CD4-positive, CD25-positive, alpha-beta regulatory T cell (primary cell): ENCODE data around the gene F12. TPM values are rescaled to one million over a fixed set of nuclear protein-coding genes. Genes with fewer than 3 reads are reported as not detected.
"Not testable (repeated sequence)": the region's sequence is repeated elsewhere in the genome, so short reads cannot be mapped to it uniquely, and the experiment has no call there.

ENCODE experiments used
- ATAC-seq, 2 donors: fragments of 150-1000 bp; cut with Tn5 transposase; one replicate each; pipeline ENCODE4 v1.10.0; 2021; ENCODE audit warnings: low read depth in 2 of 2, moderate number of reproducible peaks in 2 of 2, moderate library complexity in 1 of 2
- DNase-seq, 3 donors: peaks; one replicate each; pipeline versions ENCODE4 v3.0.0 to v3.0.0-alpha.2; 2012 to 2022; ENCODE audit warnings: mixed read lengths in 1 of 3
- H3K27ac ChIP-seq: one replicate; pipeline ENCODE4 v1.7.0; 2013; ENCODE audit warnings: mild to moderate bottlenecking, low read length; ENCODE audit not compliant: insufficient read depth, poor library complexity, severe bottlenecking
- H3K27me3 ChIP-seq: one replicate; pipeline ENCODE4 v1.7.0; 2013; ENCODE audit warnings: low read length; ENCODE audit not compliant: control insufficient read depth, insufficient read depth
- H3K36me3 ChIP-seq: one replicate; pipeline ENCODE4 v1.7.0; 2013; ENCODE audit warnings: mild to moderate bottlenecking, low read length, moderate library complexity; ENCODE audit not compliant: control insufficient read depth, insufficient read depth
- H3K4me1 ChIP-seq: 2 replicates; pipeline ENCODE4 v1.7.0; 2013; ENCODE audit warnings: mild to moderate bottlenecking, low read length; ENCODE audit not compliant: insufficient read depth, control insufficient read depth, poor library complexity, severe bottlenecking
- H3K4me3 ChIP-seq: one replicate; pipeline ENCODE4 v1.7.0; 2013; ENCODE audit warnings: low read depth, mild to moderate bottlenecking, low read length, moderate library complexity
- H3K9me3 ChIP-seq, 2 experiments: 1 replicate in 1 of 2; 2 replicates in 1 of 2; pipeline ENCODE4 v1.7.0; 2013; ENCODE audit warnings: low read length in 2 of 2, mild to moderate bottlenecking in 1 of 2, moderate library complexity in 1 of 2; ENCODE audit not compliant: control insufficient read depth in 2 of 2
- H3K27ac Mint-ChIP-seq, 3 donors: one replicate each; pipeline ENCODE4 v1.8.0; 2020 to 2022; ENCODE audit warnings: mild to moderate bottlenecking in 3 of 3, mixed read lengths in 3 of 3, moderate library complexity in 2 of 3
- H3K27me3 Mint-ChIP-seq: one replicate; pipeline ENCODE4 v1.8.0; 2022; ENCODE audit warnings: mild to moderate bottlenecking, mixed read lengths
- H3K36me3 Mint-ChIP-seq: one replicate; pipeline ENCODE4 v1.8.0; 2020; ENCODE audit warnings: mixed read lengths
- H3K4me1 Mint-ChIP-seq, 4 donors: one replicate each; pipeline ENCODE4 v1.8.0; 2020 to 2022; ENCODE audit warnings: mixed read lengths in 4 of 4, mild to moderate bottlenecking in 1 of 4
- H3K4me3 Mint-ChIP-seq, 4 donors: one replicate each; pipeline ENCODE4 v1.8.0; 2020 to 2022; ENCODE audit warnings: mild to moderate bottlenecking in 4 of 4, mixed read lengths in 4 of 4, moderate library complexity in 3 of 4
- H3K9me3 Mint-ChIP-seq, 7 donors: one replicate each; pipeline ENCODE4 v1.8.0; 2020 to 2022; ENCODE audit warnings: mixed read lengths in 7 of 7, mild to moderate bottlenecking in 3 of 7, moderate library complexity in 2 of 7
- polyA plus RNA-seq, 4 donors: library from polyadenylated mRNA; unstranded; fragments of 300-500 nt; fragmentation: Illumina TruSeq; gene quantifications; one replicate each; pipeline ENCODE4 v1.2.3, GENCODE V29; 2021
- total RNA-seq: library from RNA; stranded (reverse); gene quantifications from one replicate; pipeline ENCODE4 v1.2.3, GENCODE V29; 2022

The F12 gene
- total and polyA plus RNA-seq, 5 donors from 2014 or later: 0.16 to 0.94 (median 0.27) TPM; not detected in 1

DNA sequence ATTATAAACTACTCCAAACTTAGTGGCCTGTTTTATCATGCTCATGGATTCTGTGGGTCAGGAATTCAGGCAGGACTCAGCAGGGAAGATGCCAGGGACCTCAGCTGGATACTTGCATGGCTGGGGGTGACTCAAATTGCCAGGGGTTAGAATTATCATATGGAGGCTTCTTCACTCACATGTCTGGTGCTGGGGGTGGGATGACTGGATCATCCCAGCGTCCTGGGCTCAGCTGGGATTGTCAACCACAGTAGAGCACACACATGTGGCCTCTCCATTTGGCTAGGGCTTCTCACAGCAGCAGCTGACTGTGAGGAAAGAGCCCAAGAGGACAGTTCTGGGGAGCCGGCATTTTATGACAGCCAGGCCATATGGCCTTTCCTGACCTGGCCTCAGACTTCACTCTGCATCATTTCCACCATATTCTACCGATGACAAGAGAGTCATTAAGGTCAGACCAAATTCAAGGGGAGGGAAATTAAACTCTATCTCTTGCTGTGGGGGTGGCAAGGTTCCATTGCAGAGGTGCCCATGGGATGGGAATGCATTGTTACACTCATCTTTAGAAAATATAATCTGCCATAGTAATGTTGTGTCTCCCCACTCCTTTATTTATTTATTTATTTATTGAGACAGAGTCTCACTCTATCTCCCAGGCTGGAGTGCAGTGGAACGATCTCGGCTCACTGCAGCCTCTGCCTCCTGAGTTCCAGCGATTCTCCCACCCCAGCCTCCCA, 11.9 kb upstream of the F12 start:
- no peaks in the 10 kb centered on the region for H3K9me3 ChIP-seq
- H3K36me3 Mint-ChIP-seq: no peaks in the 10 kb centered on the region
- H3K27me3 ChIP-seq: no peaks in the 10 kb centered on the region
- H3K4me1 ChIP-seq: peaks cover 15% of the 10 kb centered on the region
- H3K36me3 ChIP-seq: no peaks in the 10 kb centered on the region
- peaks cover 7 to 29% (median 17%) of the 10 kb centered on the region in 4 donors for H3K4me1 Mint-ChIP-seq
- H3K27me3 Mint-ChIP-seq: peaks cover 2% of the 10 kb centered on the region
- no peak for DNase-seq
- H3K27ac Mint-ChIP-seq: peak overlapping the region in 1 of 3 donors; percentile 52
- no peak overlapping the region for H3K4me3 Mint-ChIP-seq
- no peak for ATAC-seq
- H3K4me3 ChIP-seq: no peak overlapping the region
- H3K9me3 Mint-ChIP-seq: no peaks in the 10 kb centered on the region
- H3K27ac ChIP-seq: no peak overlapping the region

DNA sequence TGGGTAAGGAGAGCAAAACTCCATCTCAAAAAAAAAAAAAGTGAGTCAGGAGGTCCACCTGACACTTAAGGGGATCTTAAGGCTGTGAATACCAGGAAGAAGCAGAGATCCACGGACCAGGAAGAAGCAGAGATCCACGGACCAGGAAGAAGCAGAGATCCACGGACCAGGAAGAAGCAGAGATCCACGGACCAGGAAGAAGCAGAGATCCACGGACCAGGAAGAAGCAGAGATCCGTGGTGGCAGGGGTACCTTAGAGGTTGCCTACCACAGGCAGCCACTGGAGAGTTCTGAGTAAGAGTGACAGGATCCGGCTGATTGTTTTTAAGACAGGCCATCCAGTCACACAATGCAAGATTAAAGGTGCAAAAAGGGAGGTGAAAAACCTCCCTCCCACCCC, 11.1 kb upstream of the F12 start:
- not testable (repeated sequence) for H3K27ac ChIP-seq, H3K27ac Mint-ChIP-seq, DNase-seq, H3K4me1 ChIP-seq, H3K4me3 ChIP-seq, H3K9me3 ChIP-seq, H3K9me3 Mint-ChIP-seq, H3K27me3 ChIP-seq, H3K36me3 ChIP-seq, ATAC-seq, H3K27me3 Mint-ChIP-seq, H3K36me3 Mint-ChIP-seq, H3K4me3 Mint-ChIP-seq
- peaks cover 6 to 24% (median 14%) of the 10 kb centered on the region in 4 donors for H3K4me1 Mint-ChIP-seq

- Mint-ChIP-seq H3K9me3 (no peaks in the 10 kb centered on the region), H3K4me1 (peaks cover 0 to 22% (median 9%) of the 10 kb centered on the region in 4 donors), H3K27me3 (no peaks in the 10 kb centered on the region), H3K27ac (no peak overlapping the region), H3K4me3 (no peak overlapping the region), H3K36me3 (no peaks in the 10 kb centered on the region)
- Histone ChIP-seq H3K27ac (no peak overlapping the region), H3K27me3 (no peaks in the 10 kb centered on the region), H3K36me3 (no peaks in the 10 kb centered on the region), H3K4me1 (no peaks in the 10 kb centered on the region), H3K4me3 (no peak overlapping the region), H3K9me3 (no peaks in the 10 kb centered on the region)
- DNase-seq (no peak), ATAC-seq (no peak)
These were observed 9.7 kb upstream of the F12 start for GRCh38 chr5:177419046-177419445.

DNA sequence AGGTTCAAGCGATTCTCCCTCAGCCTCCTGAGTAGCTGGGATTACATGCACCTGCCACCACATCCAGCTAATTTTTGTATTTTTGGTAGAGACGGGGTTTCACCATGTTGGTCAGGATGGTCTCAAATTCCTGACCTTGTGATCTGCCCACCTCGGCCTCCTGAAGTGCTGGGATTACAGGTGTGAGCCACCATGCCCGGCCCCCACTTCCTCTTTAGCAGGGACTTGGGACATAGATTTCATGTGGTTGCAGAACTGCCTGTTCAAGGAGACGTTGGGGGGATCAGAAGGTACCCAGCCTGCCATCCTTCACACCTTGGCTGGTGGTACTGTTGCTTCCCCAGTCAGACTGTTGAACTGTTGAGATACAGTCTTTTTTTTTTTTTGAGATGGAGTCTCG, 7.7 kb upstream of the F12 start:
- not testable (repeated sequence) for H3K4me3 ChIP-seq, H3K9me3 Mint-ChIP-seq, H3K27ac Mint-ChIP-seq, ATAC-seq, DNase-seq, H3K36me3 ChIP-seq, H3K27me3 Mint-ChIP-seq, H3K27ac ChIP-seq, H3K27me3 ChIP-seq, H3K4me3 Mint-ChIP-seq, H3K36me3 Mint-ChIP-seq, H3K9me3 ChIP-seq
- H3K4me1 ChIP-seq: peaks cover 11% of the 10 kb centered on the region
- H3K4me1 Mint-ChIP-seq: peaks cover 0 to 36% (median 20%) of the 10 kb centered on the region in 4 donors

- DNase-seq (no peak), ATAC-seq (no peak)
- H3K27ac Mint-ChIP-seq: no peak overlapping the region
- peaks cover 14% of the 10 kb centered on the region for H3K4me1 ChIP-seq
- H3K4me3 ChIP-seq: no peak overlapping the region
- H3K4me3 Mint-ChIP-seq: no peak overlapping the region
- no peak overlapping the region for H3K27ac ChIP-seq
- H3K9me3 Mint-ChIP-seq: no peaks in the 10 kb centered on the region
- no peaks in the 10 kb centered on the region for H3K36me3 ChIP-seq
- peaks cover 0 to 48% (median 28%) of the 10 kb centered on the region in 4 donors for H3K4me1 Mint-ChIP-seq
- no peaks in the 10 kb centered on the region for H3K27me3 ChIP-seq
- H3K27me3 Mint-ChIP-seq: no peaks in the 10 kb centered on the region
- H3K36me3 Mint-ChIP-seq: no peaks in the 10 kb centered on the region
- H3K9me3 ChIP-seq: no peaks in the 10 kb centered on the region
These were observed 5.1 kb upstream of the F12 start for GRCh38 chr5:177414481-177414880.

DNA sequence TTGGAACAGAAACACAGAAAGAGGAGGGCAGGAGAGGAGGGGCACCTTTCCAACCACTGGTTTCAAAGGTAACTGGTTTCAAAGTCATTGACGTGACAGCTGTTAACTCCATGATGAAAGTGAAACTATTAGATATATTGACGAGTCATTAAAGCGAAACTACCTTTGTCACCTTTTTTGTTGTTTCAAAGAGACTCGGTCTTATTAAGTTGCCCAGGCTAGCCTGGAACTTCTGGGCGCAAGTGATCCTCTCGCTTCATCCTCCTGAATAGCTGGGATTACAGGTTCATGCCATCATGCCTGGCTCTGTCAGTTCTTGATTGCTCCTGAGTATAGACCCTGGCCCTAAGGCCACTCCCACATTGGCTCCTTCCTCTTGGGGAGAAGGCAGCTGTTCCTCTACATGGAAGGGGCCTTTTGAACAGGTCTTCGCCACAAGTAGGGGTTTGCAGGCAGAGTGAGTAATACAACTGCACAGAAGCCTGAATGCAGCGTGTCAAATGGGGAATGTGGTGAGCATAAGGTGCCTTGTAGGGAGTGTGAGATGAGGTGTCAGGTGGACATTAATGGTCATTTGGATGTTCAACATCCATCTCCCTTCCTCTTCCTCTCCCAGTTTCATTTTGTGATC, 3.4 kb upstream of the F12 start:
- H3K9me3 ChIP-seq: no peaks in the 10 kb centered on the region
- H3K36me3 ChIP-seq: no peaks in the 10 kb centered on the region
- ATAC-seq (peak; percentile 56 to 67), DNase-seq (peak in 2 of 3 donors; percentile 74 to 84)
- H3K36me3 Mint-ChIP-seq: no peaks in the 10 kb centered on the region
- no peaks in the 10 kb centered on the region for H3K9me3 Mint-ChIP-seq
- H3K27me3 Mint-ChIP-seq: peaks cover 5% of the 10 kb centered on the region
- peak overlapping the region; percentile 78 for H3K4me3 ChIP-seq
- peak overlapping the region; percentile 77 to 89 (median 87) for H3K27ac Mint-ChIP-seq
- peak overlapping the region; percentile 49 to 81 (median 68) for H3K4me3 Mint-ChIP-seq
- H3K4me1 Mint-ChIP-seq: peaks cover 0 to 48% (median 28%) of the 10 kb centered on the region in 4 donors
- H3K27ac ChIP-seq: peak overlapping the region; percentile 72
- H3K4me1 ChIP-seq: peaks cover 14% of the 10 kb centered on the region
- H3K27me3 ChIP-seq: no peaks in the 10 kb centered on the region

DNA sequence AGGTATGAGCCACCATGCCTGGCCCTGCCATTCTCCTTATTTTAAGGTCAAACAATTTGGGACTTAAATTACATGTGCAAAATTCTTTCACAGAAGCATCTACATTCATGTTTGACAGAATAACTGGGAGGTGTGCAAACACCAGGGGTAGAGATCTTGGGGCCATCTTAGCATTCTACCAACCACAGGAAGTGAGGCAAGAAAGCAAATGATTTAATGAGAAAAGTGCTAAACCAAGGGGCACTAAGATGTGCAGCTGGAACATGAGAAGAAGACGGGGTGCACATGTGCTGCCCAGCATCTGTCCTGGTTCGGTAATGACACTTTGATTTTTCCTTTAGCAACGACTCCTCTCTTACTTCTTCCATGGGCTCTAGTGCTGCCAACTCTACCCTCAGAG, 1.2 kb upstream of the F12 start:
- H3K36me3 Mint-ChIP-seq: no peaks in the 10 kb centered on the region
- no peak overlapping the region for H3K4me3 Mint-ChIP-seq
- ATAC-seq (no peak), DNase-seq (peak in 1 of 3 donors; percentile 34)
- peaks cover 16% of the 10 kb centered on the region for H3K4me1 ChIP-seq
- H3K9me3 Mint-ChIP-seq: no peaks in the 10 kb centered on the region
- H3K4me3 ChIP-seq: no peak overlapping the region
- no peaks in the 10 kb centered on the region for H3K36me3 ChIP-seq
- no peak overlapping the region for H3K27ac ChIP-seq
- no peaks in the 10 kb centered on the region for H3K27me3 ChIP-seq
- H3K4me1 Mint-ChIP-seq: peaks cover 0 to 44% (median 26%) of the 10 kb centered on the region in 4 donors
- H3K27ac Mint-ChIP-seq: peak overlapping the region; percentile 8 to 85 (median 14)
- H3K9me3 ChIP-seq: no peaks in the 10 kb centered on the region
- peaks cover 5% of the 10 kb centered on the region for H3K27me3 Mint-ChIP-seq
